GM10847 (cell line): ENCODE results near the gene CTRB1.
A peak's percentile ranks its signal among the peaks of the same experiment; 100 is the strongest.

Source experiments
- POLR2A ChIP-seq: IDR thresholded peaks from 2 replicates; pipeline ENCODE4 v1.6.1; 2011; ENCODE audit not compliant: insufficient read length; ENCODE audit errors: extremely low read depth

Gene CTRB1

GRCh38 chr16:75256059-75256571 lies 37.3 kb downstream of the CTRB1 start:
- no peak for TF ChIP-seq POLR2A

DNA sequence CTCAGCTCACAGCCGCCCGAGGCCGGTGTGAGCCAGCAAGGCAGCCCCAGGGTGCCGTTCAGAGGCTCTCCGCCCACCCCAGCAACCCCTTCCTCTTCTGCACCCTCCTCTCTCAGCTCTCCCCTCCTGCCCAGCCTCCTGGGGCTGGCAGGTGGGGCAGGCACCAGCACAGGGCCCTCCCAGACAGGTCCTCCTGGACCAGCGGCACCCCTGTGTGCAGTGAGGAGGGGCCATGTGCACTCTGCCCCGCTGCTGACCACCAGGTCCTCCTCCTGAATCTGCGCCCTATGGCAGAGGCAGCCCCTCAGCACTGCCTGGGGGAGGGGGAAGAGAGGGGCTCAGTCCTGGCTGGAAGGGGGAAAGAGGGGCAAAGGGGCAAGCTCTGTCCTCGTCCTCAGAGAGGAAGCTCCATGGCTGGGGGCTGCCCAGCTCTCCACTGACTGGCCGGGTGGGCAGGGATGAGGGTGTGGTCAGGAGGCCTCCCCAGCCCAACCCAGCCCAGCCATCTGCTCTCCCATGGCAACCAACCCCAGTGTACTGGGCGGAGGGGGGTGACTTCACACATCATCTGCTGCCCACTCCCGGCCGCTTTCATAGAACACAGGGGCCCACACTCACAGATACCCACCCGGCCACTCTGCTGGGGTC lies 38.0 kb downstream of the CTRB1 start:
- no peak for TF ChIP-seq POLR2A

GRCh38 chr16:75257886-75258806 lies 39.4 kb downstream of the CTRB1 start:
- no peak for TF ChIP-seq POLR2A

DNA sequence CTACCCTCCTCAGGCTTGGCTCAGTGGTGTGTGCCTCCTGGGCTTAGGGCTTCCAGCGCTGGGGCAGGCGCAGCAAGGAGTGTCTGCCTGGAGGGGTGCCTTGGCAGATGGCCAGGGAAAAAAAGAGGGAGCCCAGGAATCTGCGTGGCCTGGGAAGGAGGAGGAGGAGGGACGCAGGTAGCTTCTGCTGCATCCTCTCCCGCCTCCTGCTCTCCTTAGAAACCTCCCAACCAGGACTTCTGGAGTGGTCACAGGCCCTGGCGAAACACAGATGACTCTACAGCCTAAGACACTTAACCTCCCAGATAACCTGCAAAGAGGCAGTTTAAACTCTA lies 40.0 kb downstream of the CTRB1 start:
- no peak for TF ChIP-seq POLR2A

DNA sequence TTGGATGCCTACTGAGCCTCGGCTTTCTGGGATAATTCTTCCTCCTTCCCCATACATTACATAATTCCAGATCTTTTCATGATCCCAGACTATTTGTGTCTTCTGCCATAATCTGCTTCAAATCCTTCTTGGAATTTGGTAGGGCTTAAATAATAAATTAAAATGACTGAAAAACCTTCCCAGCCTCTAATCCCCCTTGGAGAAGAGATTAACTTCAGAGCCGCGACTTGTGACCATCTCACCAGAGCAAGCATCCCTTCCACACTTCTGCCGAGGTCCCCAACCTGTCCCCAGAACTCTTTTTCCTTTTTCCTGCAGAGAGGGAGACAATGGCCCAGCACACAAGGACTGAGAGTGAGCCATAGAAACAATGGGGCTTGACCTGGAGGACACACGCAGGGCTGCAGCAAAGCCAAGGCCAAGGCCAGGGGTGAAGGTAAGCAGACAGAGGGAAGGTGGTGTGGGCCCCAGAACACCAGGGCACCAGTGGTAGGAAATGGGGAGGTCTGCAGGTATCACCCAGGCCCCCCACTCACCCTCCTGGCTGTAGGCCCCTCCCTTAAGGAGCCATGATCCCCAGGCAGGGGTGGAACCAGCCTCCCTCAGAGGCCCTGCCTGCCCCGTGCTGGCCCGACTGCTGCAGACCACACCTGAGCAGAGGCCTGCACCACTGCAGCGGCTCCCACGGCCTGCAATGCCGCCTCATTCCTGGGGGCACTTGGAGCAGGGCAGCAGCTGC lies 42.2 kb downstream of the CTRB1 start:
- no peak for TF ChIP-seq POLR2A

DNA sequence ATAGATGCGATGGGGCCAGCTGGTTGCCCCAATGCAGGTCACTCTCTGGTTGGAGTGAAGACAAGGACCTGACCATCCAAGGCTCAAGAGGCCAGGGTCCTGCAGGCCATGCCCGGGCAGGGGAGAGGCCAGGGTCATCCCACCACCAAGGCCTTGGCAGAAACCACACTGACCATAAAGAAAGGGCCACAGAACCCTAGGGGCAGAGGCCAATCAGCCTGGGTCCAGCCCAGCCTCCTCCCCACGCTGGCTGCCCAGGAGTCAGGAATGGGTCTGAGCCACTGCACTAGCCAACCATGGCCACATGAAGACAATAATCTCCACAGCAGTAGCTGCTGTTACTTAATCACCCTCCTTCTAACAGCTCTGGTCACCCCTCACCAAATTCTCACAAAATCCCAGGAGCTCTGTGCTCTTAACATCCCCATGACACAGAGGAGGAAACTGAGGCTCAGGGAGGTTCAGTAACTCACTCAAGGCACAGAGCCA lies 42.8 kb downstream of the CTRB1 start:
- no peak for TF ChIP-seq POLR2A

DNA sequence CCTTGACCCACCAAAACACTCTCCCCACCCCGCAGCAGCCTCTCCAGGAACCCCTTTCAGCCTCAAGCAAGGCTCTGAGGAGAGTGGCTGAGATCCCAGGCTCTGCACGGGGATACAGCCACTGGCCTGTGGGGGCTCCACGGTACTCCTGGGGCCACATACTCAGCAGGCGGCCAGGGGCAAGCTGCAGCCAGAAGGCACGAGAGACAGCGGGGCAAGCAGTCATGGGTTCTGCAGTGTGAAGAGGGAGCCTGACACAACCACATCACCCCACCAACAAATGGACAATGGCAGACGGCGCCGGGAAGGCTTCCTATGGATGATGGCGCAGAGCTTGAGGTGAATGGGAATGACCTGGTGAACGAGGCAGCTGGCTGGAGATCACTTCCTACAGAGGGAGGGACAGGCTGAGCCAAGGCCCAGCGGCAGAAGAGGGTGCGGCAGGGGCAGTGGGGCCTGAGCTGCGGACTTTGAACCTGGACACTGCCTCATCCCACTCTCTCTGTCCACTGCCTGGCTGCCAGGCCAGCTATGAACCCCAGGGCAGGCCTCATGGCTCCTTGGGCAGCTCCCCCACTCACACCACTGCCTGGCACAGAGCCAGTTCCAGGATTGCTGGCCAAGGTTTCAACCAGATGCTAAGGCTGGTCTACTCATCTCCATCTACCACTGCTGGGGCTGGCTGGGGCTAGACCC lies 43.5 kb downstream of the CTRB1 start:
- no peak for TF ChIP-seq POLR2A

DNA sequence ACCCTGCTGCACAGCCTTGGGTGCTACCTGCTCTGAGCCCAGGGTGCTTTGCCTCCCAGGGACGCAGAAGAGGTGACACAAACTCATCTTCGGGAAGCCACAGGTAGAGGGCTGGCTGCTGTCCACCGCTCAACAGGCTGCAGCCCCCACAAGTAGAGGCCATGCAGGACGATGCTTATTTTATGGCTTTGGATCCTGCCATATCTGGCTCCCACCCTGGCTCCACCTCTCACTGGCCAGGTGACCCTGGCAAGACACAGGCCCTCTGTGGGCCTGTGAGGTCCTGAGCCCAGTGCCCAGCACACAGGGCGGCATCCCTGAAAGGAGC lies 44.0 kb downstream of the CTRB1 start:
- no peak for TF ChIP-seq POLR2A

DNA sequence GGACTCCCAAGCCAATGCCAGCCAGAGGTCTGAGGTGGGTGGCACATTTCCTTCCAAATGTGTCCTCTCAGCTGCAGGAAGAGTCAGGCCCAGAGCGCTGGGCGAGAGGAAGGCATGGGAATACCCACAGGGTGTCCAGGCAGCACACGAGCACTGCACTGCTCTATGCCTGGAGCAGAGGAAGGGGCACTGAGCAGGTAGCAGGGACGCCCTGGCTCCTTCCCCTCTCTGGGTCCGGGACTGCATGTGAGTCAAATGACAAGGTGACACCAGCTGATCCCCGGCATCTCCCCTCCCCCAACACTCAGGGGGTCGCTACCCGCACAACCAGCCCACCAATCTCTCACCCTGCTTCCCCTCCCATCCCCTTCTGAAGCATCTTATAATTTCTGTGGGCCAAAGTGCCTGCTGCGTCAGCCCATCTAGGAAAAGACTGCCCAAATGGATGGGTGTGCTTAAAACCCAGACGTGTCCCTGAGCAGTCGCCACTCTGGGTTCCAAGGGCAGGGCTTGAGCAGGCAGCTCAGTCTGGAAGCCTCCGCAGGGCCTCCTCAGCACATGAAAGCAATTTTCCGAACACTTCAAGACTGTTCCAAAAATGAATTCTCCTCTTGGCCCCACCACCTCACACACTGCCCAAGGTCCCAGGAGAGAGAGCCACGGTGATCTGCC lies 44.6 kb downstream of the CTRB1 start:
- no peak for TF ChIP-seq POLR2A

GRCh38 chr16:75263963-75264445 lies 45.2 kb downstream of the CTRB1 start:
- no peak for TF ChIP-seq POLR2A

DNA sequence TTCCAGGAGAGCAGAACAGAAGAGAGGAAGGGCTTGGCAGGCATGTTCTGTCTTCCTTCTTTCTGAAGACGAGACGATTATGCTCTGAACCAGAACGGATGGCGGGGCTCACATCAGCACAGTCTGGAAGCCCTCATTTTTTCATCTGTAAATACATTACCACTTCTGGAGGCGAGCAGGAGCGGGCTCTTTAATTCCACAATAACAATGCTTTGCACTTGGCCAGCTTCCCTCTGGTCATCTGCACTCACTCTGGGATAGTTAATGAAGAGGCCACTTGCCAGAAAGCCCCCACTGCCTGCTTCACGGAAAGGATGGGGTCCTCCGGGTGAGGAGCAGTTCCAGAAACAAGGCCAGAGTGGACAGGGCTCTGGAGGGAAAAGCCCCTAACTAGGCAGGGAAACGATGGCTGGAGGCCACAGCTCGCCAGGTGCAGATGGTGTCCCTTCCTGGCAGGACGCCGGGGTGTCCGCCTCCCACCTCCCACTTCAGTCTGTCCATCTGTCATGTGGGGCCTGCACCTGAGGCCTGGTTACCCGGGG lies 45.7 kb downstream of the CTRB1 start:
- no peak for TF ChIP-seq POLR2A

DNA sequence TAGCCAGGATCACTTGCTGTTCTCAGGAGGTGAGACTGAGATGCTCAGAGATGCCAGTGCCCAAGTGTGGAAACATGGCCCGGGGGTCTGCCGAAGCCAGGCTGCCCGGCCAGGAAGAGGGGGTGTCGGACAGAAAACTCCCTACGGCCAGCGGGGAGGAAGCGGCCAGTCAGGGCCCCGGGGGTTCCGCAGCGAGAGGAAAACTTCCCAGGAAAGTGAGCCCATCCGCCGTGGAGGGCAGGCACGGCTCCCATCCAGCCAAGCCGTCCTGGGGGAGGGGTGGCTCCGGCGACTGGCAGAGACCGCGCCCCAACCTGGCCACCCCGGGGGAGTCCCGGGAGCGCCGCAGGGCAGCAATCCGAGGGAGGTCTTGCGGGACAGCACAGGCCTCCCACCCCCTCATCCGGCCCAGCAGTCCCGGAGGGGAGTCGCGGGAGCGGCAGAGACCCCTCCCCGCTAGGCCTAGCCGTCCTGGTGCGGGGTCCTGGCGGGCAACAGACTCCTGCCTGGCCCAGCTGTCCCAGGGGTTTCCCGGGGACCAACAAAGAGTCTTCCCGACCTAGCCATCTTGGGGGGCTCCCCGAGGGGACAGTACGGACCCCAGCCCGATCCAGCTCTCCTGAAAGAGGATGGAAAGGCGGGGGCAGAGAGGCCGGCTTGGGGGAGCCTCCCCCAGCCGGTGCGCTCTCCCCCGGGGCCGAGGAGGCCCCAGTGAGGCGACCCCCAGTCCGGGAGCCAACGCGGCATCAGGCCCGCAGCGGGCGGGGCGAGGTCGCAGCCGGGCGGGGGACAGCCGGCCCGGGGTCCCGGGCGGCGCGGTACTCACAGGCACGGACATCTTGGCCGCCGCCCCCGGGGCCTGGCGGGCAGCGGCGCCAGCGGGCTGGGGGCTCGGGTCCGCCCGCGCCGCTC lies 46.5 kb downstream of the CTRB1 start:
- TF ChIP-seq POLR2A = no peak

- TF ChIP-seq POLR2A = peak; percentile 20
Measured at GRCh38 chr16:75265911-75266701, 47.3 kb downstream of the CTRB1 start.
